Mammary epithelial cell (primary cell): ENCODE data around the gene DSN1.

Experiments
- CTCF ChIP-seq, 2 donors: IDR thresholded peaks in 1 of 2; conservative IDR thresholded peaks in 1 of 2; 2 replicates each; pipeline ENCODE4 v1.5.1; 2011 to 2012; ENCODE audit warnings: inconsistent platforms in 2 of 2, low read length in 2 of 2, mild to moderate bottlenecking in 2 of 2, control low read depth in 1 of 2, low read depth in 1 of 2; ENCODE audit not compliant: insufficient read depth in 1 of 2; ENCODE audit errors: extremely low read depth in 1 of 2
- EZH2 ChIP-seq: IDR thresholded peaks from 2 replicates; pipeline ENCODE4 v1.6.1; 2012; ENCODE audit warnings: low read length, inconsistent platforms, borderline replicate concordance

GRCh38 chr20:36820928-36821327 is 47.4 kb upstream of the DSN1 start:
- TF ChIP-seq CTCF (conservative IDR thresholded peaks at IDR 0.05 in 1 of 2, IDR thresholded peaks at IDR 0.05 in 1 of 2; ENCODE audit: extremely low read depth in 1 of 2, insufficient read depth in 1 of 2, low read depth in 1 of 2, low read length in 2 of 2) (no peak), EZH2 (no peak)
